ENCODE results near the gene NFIB. TPM values are rescaled to one million over a fixed set of nuclear protein-coding genes. Genes with fewer than 3 reads are reported as not detected.

NFIB gene
- polyA plus RNA-seq, 1 of the 3 experiments (the other 2 are of a cell fraction): 9.2 TPM

DNA sequence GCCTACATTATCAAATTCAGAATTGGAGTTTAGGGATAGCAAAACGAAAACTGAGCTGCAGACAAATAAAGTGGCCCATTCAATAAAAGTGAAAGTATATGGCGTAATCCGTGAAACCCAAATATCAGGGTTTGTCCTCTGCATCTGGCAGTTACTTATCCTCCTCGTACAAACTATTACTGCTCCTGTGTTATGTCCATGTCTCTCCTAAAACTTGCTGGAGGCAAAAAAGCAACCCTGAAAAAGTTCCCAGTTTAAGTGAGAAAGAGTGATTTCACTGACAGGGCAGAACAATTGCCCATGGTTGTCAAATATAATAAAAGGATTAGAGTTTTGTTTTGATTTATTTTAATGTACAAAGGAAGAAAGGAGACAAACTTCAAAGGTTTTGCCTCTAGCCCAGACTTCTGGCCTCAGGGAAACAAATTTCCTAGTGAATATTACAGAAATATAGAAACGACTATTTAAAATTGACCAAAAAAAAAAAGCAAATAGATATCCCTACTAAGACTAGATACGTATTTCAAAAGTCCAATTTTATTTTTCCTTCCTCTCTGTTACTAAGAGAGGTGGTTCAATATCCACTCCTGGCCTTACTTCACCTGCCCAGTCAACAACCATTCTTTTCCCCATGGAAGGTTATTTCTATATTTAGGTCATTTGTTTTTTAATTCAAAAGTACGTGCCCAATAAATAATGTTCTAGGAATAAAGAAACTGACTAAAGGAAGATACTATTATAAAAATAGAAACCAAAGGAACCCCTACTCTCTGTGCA lies 50.0 kb downstream of the NFIB start:
- Histone ChIP-seq H4K20me1 (ENCODE audit: insufficient read depth) (peaks cover 4% of the 10 kb centered on the region; the same call in 1 of the 2 replicates), H3K9me2 (no peaks in the 10 kb centered on the region), H3K79me2 (ENCODE audit: insufficient read depth) (peaks cover 62% of the 10 kb centered on the region; the same call in 1 of the 2 replicates), H3K4me1 (ENCODE audit: control insufficient read depth in 1 of 2, insufficient read depth in 2 of 2, low read depth in 1 of 2, low read length in 1 of 2) (peaks cover 6 to 12% of the 10 kb centered on the region in 2 experiments), H3K36me3 (replicated peaks in 1 of 2; ENCODE audit: control insufficient read depth in 1 of 2, insufficient read depth in 2 of 2, low read length in 1 of 2) (peaks cover 7 to 13% of the 10 kb centered on the region in 2 experiments), H3K27ac (ENCODE audit: low read depth in 2 of 2, low read length in 1 of 2) (no peak overlapping the region), H3K4me3 (ENCODE audit: low read depth in 2 of 2, low read length in 1 of 2) (no peak overlapping the region), H2AFZ (ENCODE audit: low read depth) (no peak overlapping the region), H3F3A (replicated peaks; ENCODE audit: insufficient read depth) (peaks cover 5% of the 10 kb centered on the region), H3K4me2 (no peak overlapping the region), H3K27me3 (ENCODE audit: insufficient read depth) (no peaks in the 10 kb centered on the region), H3K9ac (no peak overlapping the region), H3K9me3 (no peaks in the 10 kb centered on the region)
- ChIA-PET POLR2A (no interaction called here), CTCF (no interaction called here)
- TF ChIP-seq, protein P1, sequence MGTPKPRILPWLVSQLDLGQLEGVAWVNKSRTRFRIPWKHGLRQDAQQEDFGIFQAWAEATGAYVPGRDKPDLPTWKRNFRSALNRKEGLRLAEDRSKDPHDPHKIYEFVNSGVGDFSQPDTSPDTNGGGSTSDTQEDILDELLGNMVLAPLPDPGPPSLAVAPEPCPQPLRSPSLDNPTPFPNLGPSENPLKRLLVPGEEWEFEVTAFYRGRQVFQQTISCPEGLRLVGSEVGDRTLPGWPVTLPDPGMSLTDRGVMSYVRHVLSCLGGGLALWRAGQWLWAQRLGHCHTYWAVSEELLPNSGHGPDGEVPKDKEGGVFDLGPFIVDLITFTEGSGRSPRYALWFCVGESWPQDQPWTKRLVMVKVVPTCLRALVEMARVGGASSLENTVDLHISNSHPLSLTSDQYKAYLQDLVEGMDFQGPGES (IDR thresholded peaks at IDR 0.05; ENCODE audit: low read depth, low read length): no peak
- TF ChIP-seq GABPA (IDR thresholded peaks at IDR 0.05; ENCODE audit: low read depth): no peak
- no peak for TF ChIP-seq MXI1 (IDR thresholded peaks at IDR 0.05; ENCODE audit: low read depth, low read length)
- TF ChIP-seq, protein P2, sequence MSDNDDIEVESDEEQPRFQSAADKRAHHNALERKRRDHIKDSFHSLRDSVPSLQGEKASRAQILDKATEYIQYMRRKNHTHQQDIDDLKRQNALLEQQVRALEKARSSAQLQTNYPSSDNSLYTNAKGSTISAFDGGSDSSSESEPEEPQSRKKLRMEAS (IDR thresholded peaks at IDR 0.05; ENCODE audit: low read depth): no peak
- WGBS (ENCODE audit: low lambda C conversion rate): 91% methylated on average over 7 of the region's 7 CpGs
- DNase-seq: no peak

DNA sequence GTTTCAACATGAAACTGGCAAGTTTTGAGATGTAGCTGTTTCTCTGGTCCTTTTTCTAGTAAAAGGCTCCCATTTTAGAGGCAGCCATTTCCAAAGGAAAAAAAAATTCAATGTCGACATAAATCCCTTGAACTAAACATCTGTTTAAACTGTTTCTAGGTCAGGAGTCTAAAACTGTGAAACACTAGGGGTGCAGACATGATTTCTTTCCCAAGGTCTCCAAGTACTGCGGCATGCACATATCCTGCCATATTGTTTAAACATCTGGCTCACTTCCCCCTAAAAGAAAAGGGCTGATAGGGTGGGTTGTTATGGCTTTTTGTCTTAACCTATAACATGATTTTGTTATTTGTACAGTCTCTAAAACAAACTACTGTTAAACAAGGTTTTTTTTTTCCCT lies 51.1 kb downstream of the NFIB start:
- H3F3A ChIP-seq (replicated peaks; ENCODE audit: insufficient read depth): peaks cover 5% of the 10 kb centered on the region
- H3K9me3 ChIP-seq: no peaks in the 10 kb centered on the region
- ChIA-PET CTCF (interaction anchor here (1.0 kb wide), 1 partner anchor 1175 kb away, joined by 3 read pairs; no protein-coding TSS in a partner anchor), POLR2A (no interaction called here)
- H3K9ac ChIP-seq: no peak overlapping the region
- no peak overlapping the region for H2AFZ ChIP-seq (ENCODE audit: low read depth)
- H3K4me1 ChIP-seq (ENCODE audit: control insufficient read depth in 1 of 2, insufficient read depth in 2 of 2, low read depth in 1 of 2, low read length in 1 of 2): peaks cover 14 to 17% of the 10 kb centered on the region in 2 experiments
- 92% methylated on average over 2 of the region's 2 CpGs for WGBS (ENCODE audit: low lambda C conversion rate)
- no peaks in the 10 kb centered on the region for H3K9me2 ChIP-seq
- no peaks in the 10 kb centered on the region for H3K27me3 ChIP-seq (ENCODE audit: insufficient read depth)
- peaks cover 4% of the 10 kb centered on the region; the same call in 1 of the 2 replicates for H4K20me1 ChIP-seq (ENCODE audit: insufficient read depth)
- H3K4me2 ChIP-seq: no peak overlapping the region
- TF ChIP-seq RAD21 (IDR thresholded peaks at IDR 0.05; ENCODE audit: low read length) (no peak), NRF1 (IDR thresholded peaks at IDR 0.05; ENCODE audit: low read depth, low read length) (no peak), TEAD4 (IDR thresholded peaks at IDR 0.05; ENCODE audit: borderline replicate concordance, insufficient read depth) (no peak), EP300 (IDR thresholded peaks at IDR 0.05; ENCODE audit: borderline replicate concordance in 1 of 2, low read depth in 1 of 2, low read length in 1 of 2) (no peak), POLR2AphosphoS5 (IDR thresholded peaks at IDR 0.05; ENCODE audit: low read depth, low read length) (no peak)
- no peak overlapping the region for H3K27ac ChIP-seq (ENCODE audit: low read depth in 2 of 2, low read length in 1 of 2)
- H3K79me2 ChIP-seq (ENCODE audit: insufficient read depth): peaks cover 54% of the 10 kb centered on the region; the same call in 1 of the 2 replicates
- DNase-seq: no peak
- H3K36me3 ChIP-seq (replicated peaks in 1 of 2; ENCODE audit: control insufficient read depth in 1 of 2, insufficient read depth in 2 of 2, low read length in 1 of 2): peaks cover 6 to 13% of the 10 kb centered on the region in 2 experiments
- no peak overlapping the region for H3K4me3 ChIP-seq (ENCODE audit: low read depth in 2 of 2, low read length in 1 of 2)

Data from SK-N-SH (cell line).